GM10847 (cell line): ENCODE measurements around the gene RPL37A.

Source experiments
- POLR2A ChIP-seq: IDR thresholded peaks from 2 replicates; pipeline ENCODE4 v1.6.1; 2011; ENCODE audit not compliant: insufficient read length; ENCODE audit errors: extremely low read depth

The RPL37A gene

DNA sequence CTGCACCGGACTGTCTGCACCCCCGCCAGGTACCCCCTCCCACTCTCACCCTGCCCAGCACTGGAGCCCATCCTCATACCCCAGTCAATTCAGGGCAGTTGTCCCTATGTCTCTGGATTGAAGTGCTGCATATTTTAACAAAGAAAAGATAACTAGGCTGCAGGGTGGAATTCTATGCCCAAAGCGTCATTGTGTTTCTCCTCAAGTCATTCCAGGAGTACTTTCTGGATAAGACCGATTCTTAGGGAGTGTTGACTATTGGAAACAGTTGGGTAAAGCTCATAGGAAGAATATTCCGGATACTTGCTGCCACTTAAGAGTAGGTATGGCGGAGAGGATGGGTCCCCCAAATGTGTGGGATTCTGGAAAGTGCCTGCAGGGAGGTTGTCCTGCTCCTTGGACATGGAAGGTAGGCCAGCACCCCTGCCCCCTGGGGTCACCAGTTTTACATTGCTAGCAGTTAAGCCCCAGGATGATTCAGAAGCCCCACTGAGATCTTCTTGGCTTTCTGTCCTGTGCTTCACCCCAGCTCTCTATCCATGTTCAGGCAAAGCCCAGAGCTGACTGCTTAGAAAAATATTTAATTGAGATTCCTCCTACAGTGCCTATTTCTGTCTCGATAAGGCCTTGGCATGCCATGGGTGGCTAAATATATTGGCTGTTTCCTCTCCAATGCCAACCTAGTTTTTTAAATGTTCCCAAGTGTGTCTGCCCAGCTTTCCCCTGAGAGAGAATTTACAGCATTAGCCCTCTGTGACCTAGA is 48.2 kb downstream of the RPL37A start:
- TF ChIP-seq POLR2A = no peak

DNA sequence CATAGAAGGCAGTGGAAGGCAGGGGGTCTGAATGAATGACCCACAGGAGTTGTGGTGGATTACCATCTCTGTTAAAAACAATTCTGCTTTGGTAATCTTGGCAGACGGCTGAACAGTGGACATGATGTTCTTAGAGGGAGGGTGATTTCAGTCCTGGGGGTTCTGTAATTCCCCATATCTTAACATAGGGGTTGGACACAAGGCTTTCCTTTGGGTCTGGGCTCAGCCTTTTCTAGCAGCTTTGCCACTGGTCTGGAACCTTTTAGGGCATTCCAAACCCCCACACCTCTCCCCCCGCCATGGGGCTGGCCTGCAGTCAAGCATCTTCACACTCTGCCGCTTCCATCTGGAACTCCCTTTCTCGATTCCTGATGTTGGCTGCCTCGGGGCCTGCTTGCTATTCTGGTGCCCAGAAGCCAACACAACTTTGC is 50.3 kb downstream of the RPL37A start:
- TF ChIP-seq POLR2A = no peak

DNA sequence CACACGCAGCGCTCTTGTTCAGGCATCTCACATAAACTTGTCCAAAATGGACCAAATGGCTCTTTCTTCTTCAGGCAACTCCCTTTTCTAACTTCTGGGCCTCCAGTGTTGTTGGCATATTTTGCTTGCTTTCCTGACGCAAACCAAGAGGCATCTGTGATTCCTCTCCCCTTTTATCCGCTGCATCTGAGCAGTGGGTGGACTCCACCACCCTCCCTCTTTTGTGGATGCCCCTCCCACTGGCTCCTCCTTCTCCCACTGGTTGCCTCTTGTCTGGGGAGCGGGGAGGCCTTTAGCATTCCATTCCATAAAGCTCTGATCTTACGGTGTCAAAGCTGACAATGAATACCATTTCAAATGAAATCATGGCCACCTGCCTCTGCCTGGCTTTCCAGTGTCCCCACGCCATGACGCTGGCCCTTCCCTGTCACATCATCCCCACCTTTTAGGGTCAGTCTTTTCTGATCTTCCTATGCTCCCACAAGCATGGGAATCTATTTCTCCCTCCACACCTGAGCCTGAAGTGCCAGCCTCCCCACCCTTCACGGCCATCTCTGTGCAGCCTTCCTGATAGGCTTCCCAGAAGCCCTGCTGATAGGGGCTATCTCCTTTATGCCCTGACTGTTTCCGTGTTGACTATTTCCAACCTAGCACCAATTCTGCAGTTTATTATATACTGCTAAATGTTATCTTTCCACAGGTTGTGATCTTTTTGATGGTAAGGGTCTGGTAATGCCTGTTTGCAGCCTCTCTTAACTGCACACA is 51.5 kb downstream of the RPL37A start:
- TF ChIP-seq POLR2A = no peak

DNA sequence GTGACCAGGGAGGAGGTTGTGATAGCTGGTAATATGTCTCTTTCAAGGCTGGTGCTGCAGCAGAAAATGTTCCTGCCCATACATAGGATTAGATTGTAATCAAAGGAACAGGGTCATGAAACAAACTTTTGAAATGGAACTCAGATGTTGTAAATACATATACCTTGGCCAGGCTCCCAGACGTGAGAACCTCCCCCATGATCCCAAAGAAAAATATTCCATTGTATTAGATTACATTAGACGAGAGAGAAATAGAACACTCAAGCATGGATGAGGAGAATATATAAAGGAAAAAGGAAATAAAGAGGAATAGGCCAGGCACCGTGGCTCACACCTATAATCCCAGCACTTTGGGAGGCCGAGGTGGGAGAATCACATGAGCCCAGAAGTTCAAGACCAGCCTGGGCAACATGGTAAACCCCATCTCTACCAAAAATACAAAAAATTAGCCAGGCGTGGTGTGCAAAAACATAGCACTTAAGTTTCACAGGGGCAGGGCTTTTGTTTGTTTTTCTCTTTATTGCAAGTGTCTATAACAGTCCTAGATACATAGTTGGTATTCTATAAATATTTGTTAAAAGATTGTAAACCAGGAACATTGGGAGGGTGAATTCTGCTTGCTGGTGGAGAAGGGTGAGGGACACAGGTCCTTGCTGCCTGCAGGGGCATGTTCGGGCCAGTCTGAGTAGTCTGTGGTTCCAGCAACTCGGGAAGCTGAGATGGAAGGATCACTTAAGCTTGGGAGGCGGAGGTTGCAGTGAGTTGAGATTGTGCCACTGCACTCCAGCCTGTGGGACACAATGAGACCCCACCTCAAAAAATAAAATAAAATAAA is 52.8 kb downstream of the RPL37A start:
- no peak for TF ChIP-seq POLR2A

DNA sequence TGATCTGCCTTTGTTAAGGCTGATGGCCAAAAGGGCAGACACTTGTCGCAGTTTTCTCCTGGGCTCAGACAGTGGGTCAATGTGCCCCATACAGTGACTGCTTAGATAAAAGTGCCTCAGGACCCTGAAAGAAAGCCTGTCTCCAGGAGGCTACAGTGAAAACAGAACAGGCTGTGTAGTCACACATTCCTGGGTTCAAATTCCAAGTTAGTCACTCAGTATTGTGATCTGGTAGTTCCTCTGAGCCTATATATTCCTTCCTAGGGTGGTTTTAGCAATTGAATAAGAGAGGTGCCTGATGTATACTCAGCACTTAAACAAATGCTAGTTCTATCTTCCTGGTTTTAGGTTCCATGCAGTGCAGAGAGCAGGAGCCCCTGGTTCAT is 54.4 kb downstream of the RPL37A start:
- TF ChIP-seq POLR2A = no peak
